Adipocyte (in vitro differentiated cells): ENCODE data around the gene PLPPR1.

Source experiments
- DNase-seq: peaks from one replicate; pipeline ENCODE4 v3.0.0-alpha.2; 2015; ENCODE audit warnings: low read depth
- H3K27me3 ChIP-seq: replicated peaks from 2 replicates; pipeline ENCODE4 v1.7.0; 2013; ENCODE audit warnings: mild to moderate bottlenecking, low read length, moderate library complexity; ENCODE audit not compliant: control insufficient read depth, insufficient read depth
- H3K36me3 ChIP-seq: 2 replicates; pipeline ENCODE4 v1.7.0; 2013; ENCODE audit warnings: low read length, mild to moderate bottlenecking, moderate library complexity; ENCODE audit not compliant: control insufficient read depth, insufficient read depth, severe bottlenecking
- H3K4me1 ChIP-seq: 2 replicates; pipeline ENCODE4 v1.7.0; 2013; ENCODE audit warnings: mild to moderate bottlenecking, low read length, moderate library complexity; ENCODE audit not compliant: control insufficient read depth, insufficient read depth
- H3K4me3 ChIP-seq: 2 replicates; pipeline ENCODE4 v1.7.0; 2013; ENCODE audit warnings: mild to moderate bottlenecking, low read length, moderate library complexity
- H3K9ac ChIP-seq: 2 replicates; pipeline ENCODE4 v1.7.0; 2013; ENCODE audit warnings: mild to moderate bottlenecking, low read length, moderate library complexity
- H3K9me3 ChIP-seq: 2 replicates; pipeline ENCODE4 v1.7.0; 2013; ENCODE audit warnings: mild to moderate bottlenecking, low read length, moderate library complexity; ENCODE audit not compliant: control insufficient read depth

Gene PLPPR1

DNA sequence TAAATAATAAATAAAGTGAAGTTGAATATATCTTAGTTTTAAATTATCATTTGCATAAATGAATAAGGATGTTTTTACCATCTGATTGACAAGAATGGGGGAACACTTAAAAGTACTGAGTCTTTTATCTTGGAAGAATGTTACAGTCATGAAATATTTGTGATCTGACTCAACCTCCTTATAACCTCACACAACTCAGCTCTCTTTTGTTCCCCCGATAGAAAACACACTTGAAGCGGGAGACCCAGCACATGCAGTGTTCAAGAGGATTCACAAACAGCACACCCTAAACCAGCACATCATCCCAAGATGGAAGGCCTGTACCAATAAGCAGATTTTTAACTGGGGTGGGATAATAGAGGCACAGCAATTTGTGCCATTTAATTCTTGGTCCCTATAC is 340.8 kb downstream of the PLPPR1 start:
- Histone ChIP-seq H3K4me1 (no peaks in the 10 kb centered on the region), H3K27me3 (no peaks in the 10 kb centered on the region), H3K9ac (no peak overlapping the region), H3K36me3 (no peaks in the 10 kb centered on the region), H3K4me3 (no peak overlapping the region), H3K9me3 (no peaks in the 10 kb centered on the region)
- DNase-seq: no peak

DNA sequence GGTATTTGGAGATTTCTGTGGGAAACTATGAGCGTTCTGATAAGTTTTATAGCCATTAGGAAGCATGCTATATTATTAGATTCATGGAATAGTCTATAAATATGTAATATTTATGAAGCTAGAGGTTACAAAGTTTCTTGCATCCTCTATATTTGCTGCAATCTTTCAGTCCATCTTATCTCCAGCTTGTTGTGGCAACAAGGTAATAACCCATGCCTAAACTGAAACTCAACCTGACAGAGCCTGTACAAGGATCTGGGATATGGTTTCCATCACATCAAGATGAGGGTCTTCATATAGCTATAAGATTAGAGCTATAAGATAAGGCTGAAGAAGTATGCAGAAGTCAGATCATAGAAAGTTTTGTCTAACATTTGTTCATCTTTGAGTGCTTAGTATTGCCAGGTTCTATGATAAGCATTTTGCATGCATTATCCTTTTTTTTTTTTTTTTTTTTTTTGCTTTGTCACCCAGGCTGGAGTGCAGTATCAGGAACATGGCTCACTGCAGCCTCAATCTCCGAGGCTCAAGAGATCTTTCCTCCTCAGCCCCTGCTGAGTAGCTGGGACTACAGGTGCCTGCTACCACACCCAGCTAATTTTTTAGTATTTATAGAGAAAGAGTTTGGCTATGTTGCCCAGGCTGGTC is 341.5 kb downstream of the PLPPR1 start:
- Histone ChIP-seq H3K9ac (no peak overlapping the region), H3K27me3 (no peaks in the 10 kb centered on the region), H3K9me3 (no peaks in the 10 kb centered on the region), H3K4me1 (no peaks in the 10 kb centered on the region), H3K36me3 (no peaks in the 10 kb centered on the region), H3K4me3 (no peak overlapping the region)
- DNase-seq: no peak

DNA sequence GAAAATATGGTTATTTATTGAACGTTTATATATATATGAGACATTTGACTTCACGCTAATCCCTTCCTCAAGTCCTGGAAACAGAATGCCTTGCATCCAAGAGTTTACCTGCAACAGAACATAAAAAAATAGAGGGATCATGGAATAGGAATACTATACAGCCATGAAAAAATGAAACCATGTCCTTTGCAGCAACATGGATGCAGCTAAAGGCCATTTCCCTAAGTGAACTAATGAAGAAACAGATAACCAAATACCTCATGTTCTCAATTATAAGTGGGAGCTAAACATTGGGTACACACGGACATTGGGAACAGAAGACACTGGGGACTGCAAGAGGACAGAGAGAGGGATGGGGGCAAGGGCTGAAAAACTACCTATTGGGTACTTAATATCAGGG is 343.3 kb downstream of the PLPPR1 start:
- no peak for DNase-seq
- no peak overlapping the region for H3K9ac ChIP-seq
- no peaks in the 10 kb centered on the region for H3K27me3 ChIP-seq
- no peak overlapping the region for H3K4me3 ChIP-seq
- H3K9me3 ChIP-seq: no peaks in the 10 kb centered on the region
- H3K36me3 ChIP-seq: no peaks in the 10 kb centered on the region
- peaks cover 4% of the 10 kb centered on the region for H3K4me1 ChIP-seq

DNA sequence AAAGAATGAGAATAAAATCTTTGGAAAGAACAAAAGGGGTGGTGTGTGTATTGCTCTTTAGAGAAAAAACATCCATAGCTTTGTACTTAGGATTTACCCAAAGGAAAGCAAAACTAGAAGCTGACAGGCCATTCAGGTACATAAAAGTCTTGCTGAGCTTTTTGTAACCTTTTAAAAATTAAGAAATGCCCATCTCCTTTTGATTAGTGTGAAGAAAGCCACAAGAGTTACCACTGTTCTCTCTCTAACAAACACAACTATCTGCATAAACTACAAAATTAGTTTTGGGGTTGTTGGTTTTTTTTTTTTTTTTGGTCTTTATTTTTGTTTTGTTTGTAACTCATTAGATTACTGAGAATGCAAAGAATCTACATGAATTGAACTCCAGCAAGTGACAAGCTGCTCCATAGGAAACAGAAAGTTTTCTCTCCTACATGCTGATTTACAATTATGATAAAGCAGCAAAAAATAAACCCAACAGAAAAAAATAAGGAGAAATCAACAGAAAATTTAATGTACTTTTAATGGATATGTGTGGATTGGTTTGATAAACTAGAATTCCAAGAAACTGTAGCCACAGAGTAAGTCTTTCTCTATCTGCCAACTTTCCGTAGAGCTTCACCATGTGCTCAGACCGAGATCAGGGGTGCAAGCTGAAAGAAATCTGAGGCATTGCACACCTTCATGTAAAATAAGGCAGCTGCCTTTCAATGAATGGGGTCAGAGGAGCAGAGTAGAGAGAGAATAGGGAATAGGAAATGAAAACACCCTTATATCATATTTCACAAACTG is 344.0 kb downstream of the PLPPR1 start:
- no peak for DNase-seq

More for the DNA sequence above, 344.0 kb downstream of the PLPPR1 start:
- Histone ChIP-seq H3K9me3 (no peaks in the 10 kb centered on the region), H3K4me3 (no peak overlapping the region), H3K27me3 (no peaks in the 10 kb centered on the region), H3K4me1 (peaks cover 4% of the 10 kb centered on the region), H3K36me3 (no peaks in the 10 kb centered on the region), H3K9ac (no peak overlapping the region)
